ENCODE data around the gene CORO7.
"Not testable (repeated sequence)": the region's sequence is repeated elsewhere in the genome, so short reads cannot be mapped to it uniquely, and the experiment has no call there.

The CORO7 gene

DNA sequence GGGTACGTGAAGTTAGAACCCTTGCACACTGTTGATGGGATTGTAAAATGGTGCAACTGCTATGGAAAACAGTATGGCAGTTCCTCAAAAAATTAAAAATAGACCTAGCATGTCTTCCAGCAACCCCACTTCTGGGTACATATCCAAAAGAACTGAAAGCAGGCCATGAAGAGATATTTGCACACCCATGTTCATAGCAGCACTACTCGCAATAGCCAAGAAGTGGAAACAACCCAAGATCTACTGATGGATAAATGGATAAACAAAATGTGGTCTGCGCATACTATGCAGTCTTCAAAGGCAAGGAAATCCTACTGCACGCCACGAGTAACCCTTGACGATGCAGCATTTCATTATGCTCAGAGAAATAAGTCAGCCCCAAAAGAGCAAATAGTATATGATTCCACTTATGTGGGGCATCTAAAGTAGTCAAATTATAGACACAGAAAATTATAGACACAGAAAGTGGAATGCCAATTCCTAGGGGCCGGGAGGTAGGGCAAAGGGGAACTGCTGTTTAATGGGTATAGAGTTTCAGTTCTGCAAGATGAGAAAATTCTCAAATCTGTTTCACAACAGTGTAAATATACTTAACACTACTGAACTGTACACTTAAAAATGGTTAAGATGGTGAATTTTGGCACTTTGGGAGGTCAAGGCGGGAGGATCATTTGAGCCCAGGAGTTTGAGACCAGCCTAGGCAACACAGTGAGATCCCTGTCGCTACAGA lies 17.2 kb downstream of the CORO7 start:
- no peak for DNase-seq

GRCh38 chr16:4395055-4395726 lies 21.2 kb downstream of the CORO7 start:
- DNase-seq: no peak

DNA sequence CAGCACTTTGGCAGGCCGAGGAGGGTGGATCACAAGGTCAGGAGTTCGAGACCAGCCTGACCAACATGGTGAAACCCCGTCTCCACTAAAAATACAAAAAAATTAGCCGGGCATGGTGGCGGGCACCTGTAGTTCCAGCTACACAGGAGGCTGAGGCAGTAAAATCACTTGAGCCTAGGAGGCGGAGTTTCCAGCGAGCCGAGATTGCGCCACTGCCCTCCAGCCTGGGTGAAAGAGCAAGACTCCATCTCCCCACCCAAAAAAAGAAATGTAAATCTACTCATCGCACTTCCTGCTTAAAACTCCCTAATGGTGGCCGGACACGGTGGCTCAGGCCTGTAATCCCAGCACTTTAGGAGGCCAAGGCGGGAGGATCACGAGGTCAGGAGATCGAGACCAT lies 22.5 kb downstream of the CORO7 start:
- DNase-seq: not testable (repeated sequence)

- DNase-seq: no peak
These were observed 23.2 kb downstream of the CORO7 start for GRCh38 chr16:4393240-4393600.

GRCh38 chr16:4392382-4393239 lies 23.8 kb downstream of the CORO7 start:
- DNase-seq: no peak

- no peak for DNase-seq
These were observed 24.6 kb downstream of the CORO7 start for GRCh38 chr16:4391631-4392381.

DNA sequence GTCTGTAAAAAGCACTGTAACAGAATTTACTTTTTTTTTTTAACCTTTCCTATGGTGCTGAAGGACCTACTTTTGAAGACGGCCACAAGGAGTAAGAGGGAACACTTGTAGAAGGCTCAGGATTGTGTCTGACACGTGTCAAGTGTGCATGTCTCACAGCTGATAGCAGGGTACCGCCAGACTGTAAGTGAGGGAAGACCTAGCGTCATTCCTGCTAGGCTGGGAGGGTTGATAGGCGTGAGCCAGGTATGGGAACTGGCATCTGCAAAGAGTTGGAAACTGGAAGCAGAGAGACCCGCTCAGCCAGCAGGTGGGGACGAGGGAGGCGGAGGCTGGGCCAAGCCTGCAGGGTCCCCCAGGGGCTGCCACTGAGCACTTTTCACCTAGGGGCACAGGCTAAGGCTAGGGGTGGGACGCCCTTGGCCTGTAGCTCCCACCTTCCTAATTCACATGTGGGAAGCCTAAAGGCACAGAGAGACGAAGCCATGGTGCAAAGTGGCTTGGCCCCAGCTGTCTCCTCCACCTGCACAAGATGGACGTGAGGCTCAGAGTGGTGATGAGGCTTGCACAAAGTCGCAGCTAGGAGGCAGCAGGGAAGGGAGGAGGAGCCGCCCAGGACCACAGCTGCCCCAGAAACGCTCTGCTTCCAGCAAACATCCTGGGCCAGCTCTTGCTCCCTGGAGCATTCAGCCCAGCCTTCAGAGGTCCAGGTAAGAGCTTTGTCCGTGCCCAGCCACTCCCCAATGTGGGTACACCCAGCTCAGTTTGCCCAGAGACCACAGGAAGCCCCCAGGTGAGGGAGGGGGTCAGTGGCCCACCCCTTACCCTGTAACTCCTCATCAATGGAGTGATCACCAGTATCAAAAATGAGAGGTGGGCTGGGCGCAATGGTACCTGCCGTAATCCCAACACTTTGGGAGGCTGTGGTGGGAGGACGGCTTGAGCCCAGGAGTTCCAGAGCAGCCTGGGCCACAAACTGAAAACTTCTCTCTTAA lies 25.8 kb downstream of the CORO7 start:
- DNase-seq: no peak

DNA sequence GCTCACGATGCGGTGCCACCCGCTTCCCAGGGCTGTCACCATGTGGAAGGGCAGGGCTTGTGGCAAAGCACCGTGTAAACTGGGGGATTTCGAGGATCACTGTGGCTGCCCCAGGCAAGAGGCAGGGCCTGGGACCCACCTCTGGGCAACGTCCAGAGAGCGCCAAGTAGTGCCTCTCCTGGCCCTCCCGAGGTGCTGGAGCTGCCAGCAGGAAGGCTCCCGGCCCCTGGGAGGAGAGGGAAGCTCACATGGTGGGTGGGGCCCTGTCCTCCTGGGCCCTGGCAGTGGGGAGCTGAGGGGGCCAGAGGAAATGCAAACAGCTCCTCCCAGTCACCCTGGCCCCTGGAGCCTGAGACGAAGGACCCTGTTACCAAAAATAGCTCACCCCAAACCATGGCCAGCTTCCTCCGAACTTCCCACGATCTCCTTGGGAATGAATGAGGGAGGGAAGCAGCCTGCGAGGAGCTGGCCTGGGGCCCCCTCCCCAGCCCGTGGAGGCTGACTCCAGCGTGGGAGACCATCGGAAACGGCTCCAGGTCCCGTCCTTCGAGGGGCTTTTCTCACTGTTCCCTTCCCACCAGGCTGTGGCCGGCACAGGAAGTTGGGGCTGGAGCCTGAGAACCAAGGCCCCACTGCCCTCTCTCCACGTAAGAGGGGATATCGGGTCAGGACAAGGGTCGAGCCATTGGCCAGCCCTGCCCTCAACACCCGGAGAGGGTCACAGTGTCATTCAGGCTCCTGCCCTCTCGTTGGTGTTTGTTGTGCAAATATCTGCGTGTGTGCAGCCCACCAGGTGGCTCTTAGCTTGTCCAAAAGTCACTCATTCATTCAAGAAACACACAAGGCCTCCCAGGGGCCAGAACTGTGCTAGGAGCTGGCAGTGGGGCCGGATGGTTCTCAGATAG lies 27.1 kb downstream of the CORO7 start:
- DNase-seq: no peak

- DNase-seq: no peak
These were observed 27.9 kb downstream of the CORO7 start for GRCh38 chr16:4388271-4389021.

DNA sequence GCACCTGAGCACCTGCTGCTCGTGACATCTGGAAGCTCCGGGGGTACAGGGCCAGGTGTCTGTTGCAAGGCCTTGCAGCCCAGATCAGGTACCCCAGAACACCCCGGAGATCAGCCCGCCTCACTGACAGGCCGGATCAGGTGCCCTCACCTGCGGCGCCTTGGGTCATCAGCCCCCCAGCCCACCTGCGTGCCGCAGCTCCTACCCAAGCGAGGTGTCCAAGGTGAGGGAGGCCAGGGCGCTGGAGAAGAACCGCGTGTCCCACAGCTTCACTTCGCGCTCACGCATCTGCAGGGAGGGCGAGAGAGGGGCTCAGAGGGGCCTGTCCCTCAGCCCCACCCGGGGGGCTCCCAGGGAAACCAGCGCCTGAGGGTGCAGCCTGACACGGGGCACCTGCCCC lies 28.6 kb downstream of the CORO7 start:
- no peak for DNase-seq

DNA sequence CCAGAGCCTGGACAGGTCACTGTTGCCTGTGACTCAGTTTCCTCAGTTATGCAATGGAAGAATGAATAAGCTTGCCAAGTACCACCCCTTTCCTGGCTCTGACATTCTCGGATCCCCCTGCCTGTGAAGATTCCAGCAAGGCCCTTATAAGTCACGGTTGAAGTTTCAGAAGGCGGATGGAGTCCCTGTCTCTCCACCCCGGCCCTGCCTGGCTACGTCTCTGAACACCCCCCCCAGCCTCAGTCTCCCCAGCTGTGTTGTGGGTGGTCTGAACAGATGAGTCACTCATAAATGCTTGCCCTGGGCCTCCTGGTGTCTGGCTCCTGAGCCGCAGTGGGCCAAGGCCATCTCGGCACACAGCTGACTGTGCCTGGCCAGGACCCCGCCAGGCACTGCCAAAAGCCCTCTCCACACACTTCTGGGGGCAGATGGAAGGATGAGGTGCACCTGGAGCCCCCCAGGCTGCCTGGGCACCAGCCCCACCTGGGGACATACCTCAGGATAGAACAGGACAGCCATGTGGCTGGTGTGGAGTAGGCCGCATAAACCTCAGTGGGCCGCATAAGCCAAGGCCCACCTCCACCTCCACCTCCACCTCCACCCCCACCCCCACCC lies 29.3 kb downstream of the CORO7 start:
- no peak for DNase-seq

- DNase-seq: no peak
These were observed 30.0 kb downstream of the CORO7 start for GRCh38 chr16:4386451-4386805.

DNA sequence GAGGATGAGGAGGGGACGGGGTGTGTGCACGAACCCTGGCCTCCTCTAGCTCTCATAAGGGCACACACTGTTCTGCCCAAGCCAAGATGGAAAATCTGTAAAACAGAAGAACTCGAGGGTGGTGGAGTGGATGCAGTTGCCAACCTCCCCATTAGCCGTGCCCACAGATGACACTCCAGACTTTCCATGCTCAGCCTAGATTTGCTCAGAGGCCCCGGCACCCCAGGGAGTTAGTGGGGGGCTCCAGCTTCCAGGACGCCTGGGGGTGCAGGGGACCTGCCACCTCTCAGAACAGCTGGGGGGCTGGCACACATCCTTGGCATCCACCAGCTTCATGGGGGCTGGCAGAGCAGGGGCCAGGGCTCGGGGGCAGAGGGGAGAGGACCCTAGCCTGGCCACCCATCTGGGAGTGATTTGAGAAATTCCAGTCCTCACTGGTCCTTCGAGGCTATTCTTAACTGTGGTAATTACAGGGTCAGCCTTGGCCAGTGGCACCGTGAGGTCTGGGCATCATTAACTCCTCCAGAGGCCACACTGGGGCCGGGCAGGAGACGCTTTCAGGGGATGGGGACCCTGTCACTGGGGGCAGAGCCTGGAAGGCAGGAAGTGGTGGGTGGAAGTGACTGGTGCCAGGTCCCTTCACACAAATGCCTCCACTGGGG lies 30.5 kb downstream of the CORO7 start:
- no peak for DNase-seq

GRCh38 chr16:4385066-4385788 lies 31.2 kb downstream of the CORO7 start:
- DNase-seq: no peak

DNA sequence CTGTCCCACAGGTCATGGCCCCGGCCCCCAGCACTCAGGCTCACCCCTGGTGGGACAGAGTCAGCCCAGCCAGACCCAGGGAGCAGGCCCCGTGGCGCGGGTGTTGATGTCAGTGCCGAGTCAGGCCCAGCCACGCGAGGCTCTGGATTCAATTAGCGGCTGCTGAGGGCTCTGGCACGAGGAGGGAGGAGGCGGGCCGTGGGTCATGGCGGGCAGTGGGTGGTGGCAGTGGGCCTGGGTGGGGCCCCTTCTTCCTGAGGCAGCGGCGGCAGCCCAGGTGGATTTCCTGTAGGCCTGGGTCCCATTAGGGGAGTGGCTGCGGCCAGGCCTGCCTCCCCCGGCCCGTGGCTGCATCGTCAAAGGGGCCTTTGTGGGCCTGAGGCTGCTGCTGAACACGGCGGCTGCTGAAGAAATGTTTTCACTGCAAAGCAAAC lies 31.9 kb downstream of the CORO7 start:
- DNase-seq: no peak

- no peak for DNase-seq
These were observed 32.6 kb downstream of the CORO7 start for GRCh38 chr16:4383591-4384444.

DNA sequence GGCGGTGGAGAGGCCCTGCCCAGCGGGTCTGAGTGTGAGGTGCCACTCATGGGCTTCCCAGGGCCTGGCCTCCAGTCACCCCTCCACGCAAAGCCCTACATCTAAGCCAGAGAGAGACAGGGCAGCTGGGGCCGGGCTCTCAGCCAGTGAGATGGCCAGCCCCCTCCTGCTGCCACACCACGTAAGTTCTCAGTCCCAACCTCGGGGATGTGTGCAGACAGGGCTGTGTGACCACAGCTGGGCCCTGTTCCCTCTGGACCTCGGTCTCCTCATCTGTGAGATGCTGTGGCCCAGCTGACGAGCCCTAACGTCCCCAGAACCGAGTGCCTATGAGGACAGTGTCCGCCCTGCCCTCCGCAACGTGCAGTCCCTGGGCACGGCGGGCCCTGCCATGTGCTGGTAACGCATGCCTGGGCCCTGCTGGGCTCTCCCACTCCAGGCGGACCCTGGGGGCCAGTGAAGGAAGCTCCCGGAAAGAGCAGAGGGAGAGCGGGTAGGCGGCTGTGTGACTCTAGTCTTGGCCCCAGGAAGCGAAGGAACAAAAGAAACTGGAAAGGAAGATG lies 33.5 kb downstream of the CORO7 start:
- no peak for DNase-seq
